HAP-1 (cell line): ENCODE measurements around the gene NDFIP1.
"Not testable (repeated sequence)": the region's sequence is repeated elsewhere in the genome, so short reads cannot be mapped to it uniquely, and the experiment has no call there.

Experiments used
- DNase-seq, 2 experiments: peaks; one replicate each; pipeline ENCODE4 v3.0.0-alpha.2; 2016 to 2020; ENCODE audit warnings: low spot score in 2 of 2
- H3K27me3 ChIP-seq: fragments of 250-450 bp; sonication (Bioruptor Pico); 2 replicates; pipeline ENCODE4 v1.5.1; 2020; ENCODE audit warnings: low read depth, mild to moderate bottlenecking, moderate library complexity
- H3K36me3 ChIP-seq: fragments of 250-450 bp; sonication (Bioruptor Pico); replicated peaks from 2 replicates; pipeline ENCODE4 v1.5.1; 2020; ENCODE audit warnings: mild to moderate bottlenecking
- H3K4me1 ChIP-seq: fragments of 250-450 bp; sonication (Bioruptor Pico); 2 replicates; pipeline ENCODE4 v1.5.1; 2020; ENCODE audit warnings: mild to moderate bottlenecking
- H3K4me3 ChIP-seq: fragments of 250-450 bp; sonication (Bioruptor Pico); 2 replicates; pipeline ENCODE4 v1.5.1; 2020; ENCODE audit warnings: mild to moderate bottlenecking, moderate library complexity
- H3K9me3 ChIP-seq: fragments of 250-450 bp; sonication (Bioruptor Pico); 2 replicates; pipeline ENCODE4 v1.5.1; 2020; ENCODE audit warnings: mild to moderate bottlenecking, moderate library complexity
- in situ Hi-C: fragments of 300-500 bp; cut with MboI; formaldehyde crosslinking; loops from 3 replicates; pipeline ENCODE4 v1.14.3; 2020; ENCODE audit warnings: low sequenced_read_pairs, inconsistent platforms, mixed read lengths

Gene NDFIP1

DNA sequence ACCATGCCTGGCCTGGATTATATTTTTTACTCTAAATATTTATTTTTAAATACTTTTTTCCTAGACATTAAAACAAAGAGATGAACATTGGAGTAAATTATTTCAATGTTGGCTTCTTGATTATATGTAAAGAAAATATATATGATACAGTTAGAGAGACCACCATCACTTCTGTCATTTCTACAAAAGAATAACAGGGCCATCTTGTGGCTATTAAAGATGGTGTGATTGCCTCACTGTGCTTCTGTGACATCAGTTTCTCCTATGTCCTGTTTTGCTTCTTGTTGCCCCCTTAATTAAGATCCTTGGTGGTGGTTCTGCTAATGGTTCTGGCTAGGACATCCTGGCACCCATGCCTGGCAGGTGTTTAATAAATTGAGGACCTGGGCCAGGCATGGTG is 32.9 kb downstream of the NDFIP1 start:
- no peaks in the 10 kb centered on the region for H3K27me3 ChIP-seq
- H3K36me3 ChIP-seq: peaks cover 26% of the 10 kb centered on the region
- H3K4me1 ChIP-seq: no peaks in the 10 kb centered on the region
- H3K9me3 ChIP-seq: no peaks in the 10 kb centered on the region
- no peak for DNase-seq
- in situ Hi-C loops: loop anchor here (5.0 to 25.0 kb wide), 2 partner anchors 134 to 454 kb away; partner anchors contain the start of gene ARAP3
- no peak overlapping the region for H3K4me3 ChIP-seq

DNA sequence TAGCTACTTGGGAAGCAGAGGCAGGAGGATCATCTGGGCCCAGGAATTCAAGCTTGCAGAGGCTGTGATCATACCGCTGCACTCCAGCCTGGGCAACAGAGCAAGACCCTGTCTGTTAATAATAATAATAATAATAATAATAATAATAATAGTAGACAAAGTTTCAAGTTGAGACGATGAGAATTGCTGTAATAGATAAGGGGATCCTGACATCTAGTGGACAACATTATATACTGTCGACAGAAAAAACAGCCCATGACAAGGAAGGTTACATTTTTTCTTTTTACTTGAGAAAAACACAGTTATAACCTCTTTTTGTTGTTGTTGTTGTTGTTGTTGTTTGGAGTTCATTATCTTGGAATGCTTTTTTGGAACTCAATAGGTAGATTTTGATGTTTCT is 35.3 kb downstream of the NDFIP1 start:
- peaks cover 35% of the 10 kb centered on the region for H3K36me3 ChIP-seq
- no peaks in the 10 kb centered on the region for H3K27me3 ChIP-seq
- in situ Hi-C loops: loop anchor here (5.0 to 25.0 kb wide), 2 partner anchors 137 to 457 kb away; partner anchors contain the start of gene ARAP3
- no peaks in the 10 kb centered on the region for H3K4me1 ChIP-seq
- peak in 1 of 2 experiments; percentile 28 for DNase-seq
- no peaks in the 10 kb centered on the region for H3K9me3 ChIP-seq
- no peak overlapping the region for H3K4me3 ChIP-seq

DNA sequence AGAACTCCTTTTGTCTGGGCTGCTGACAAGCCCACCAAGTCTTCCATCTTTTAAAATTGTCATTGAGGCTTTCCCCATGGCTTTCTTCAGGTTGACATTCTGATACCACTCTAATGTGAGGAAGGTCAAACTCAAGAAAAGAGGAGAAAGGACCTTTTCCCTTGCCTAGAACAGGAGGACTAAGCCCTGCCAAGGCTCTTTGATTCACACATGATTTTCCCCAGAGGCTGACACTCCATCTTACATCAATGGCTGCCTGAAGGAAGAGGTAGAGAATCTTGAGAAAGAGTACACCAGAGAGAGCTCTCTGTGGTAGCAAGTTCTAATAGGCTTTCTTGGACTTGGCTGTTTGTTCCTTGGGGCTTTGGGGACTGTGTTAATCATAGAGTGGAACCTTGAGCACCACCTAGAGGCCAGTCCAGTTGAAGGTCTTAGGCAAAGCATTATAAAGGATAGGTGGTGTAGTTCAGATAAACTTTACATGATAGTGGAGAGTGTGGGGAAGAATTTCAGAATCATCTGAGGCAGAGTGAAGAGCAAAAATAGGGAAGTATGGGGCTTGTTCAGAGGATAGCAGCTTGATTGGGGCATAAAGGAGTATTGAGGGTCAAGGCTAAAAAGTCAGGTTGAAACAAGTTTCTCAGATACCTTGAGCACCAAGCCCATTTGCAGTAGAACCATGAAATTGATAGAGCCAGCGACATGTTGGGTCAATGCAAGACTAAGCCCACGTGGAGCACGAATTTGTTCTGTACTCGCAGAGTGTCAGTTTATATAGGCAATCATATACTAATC is 36.7 kb downstream of the NDFIP1 start:
- H3K4me3 ChIP-seq: no peak overlapping the region
- no peaks in the 10 kb centered on the region for H3K9me3 ChIP-seq
- peaks cover 35% of the 10 kb centered on the region for H3K36me3 ChIP-seq
- H3K4me1 ChIP-seq: no peaks in the 10 kb centered on the region
- in situ Hi-C loops: loop anchor here (25.0 kb wide), 1 partner anchor 458 kb away; the partner anchor contains the start of gene ARAP3
- peak; percentile 49 to 75 for DNase-seq
- no peaks in the 10 kb centered on the region for H3K27me3 ChIP-seq

DNA sequence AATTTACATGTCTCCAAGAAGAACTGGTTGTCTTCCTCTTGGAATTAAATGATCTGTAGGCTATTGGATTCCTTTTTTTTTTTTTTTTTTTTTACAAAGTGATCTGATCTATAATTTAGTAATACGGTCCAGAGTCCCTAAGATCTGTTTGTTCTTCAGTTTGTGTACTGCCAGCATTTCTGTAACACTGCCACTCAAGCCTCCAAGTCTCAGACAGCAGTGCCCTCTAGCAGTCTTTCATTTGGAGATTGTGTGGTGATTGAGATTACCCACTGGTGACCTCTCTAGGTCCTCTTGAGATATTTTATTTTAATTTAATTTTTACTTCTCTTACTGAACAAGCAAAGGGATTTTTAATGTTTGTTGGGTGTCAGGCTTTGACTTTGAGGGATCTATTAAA is 40.8 kb downstream of the NDFIP1 start:
- in situ Hi-C loops: loop anchor here (25.0 kb wide), 1 partner anchor 462 kb away; the partner anchor contains the start of gene ARAP3
- Histone ChIP-seq H3K36me3 (peaks cover 39% of the 10 kb centered on the region), H3K4me1 (no peaks in the 10 kb centered on the region), H3K9me3 (no peaks in the 10 kb centered on the region), H3K27me3 (no peaks in the 10 kb centered on the region), H3K4me3 (no peak overlapping the region)
- DNase-seq: no peak

DNA sequence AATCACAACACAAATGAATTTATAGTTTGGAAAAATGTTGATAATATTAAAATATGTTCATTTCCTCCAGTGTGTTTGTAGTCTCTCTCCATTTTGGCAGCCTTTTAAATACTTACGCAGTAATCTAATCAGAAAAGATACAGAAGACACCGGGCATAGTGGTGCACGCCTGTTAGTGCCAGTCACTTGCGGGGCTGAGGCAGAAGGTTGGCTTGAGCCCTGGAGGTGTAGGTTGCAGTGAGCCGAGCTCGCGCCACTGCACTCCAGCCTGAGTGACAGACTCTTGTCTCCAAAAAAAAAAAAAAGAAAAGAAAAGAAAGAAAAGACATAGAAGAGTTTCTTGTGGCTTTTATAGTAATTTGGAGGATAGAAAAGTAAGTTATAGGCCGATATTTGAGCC is 41.9 kb downstream of the NDFIP1 start:
- H3K36me3 ChIP-seq: peaks cover 28% of the 10 kb centered on the region
- H3K27me3 ChIP-seq: no peaks in the 10 kb centered on the region
- H3K4me1 ChIP-seq: no peaks in the 10 kb centered on the region
- no peaks in the 10 kb centered on the region for H3K9me3 ChIP-seq
- H3K4me3 ChIP-seq: no peak overlapping the region
- DNase-seq: no peak
- in situ Hi-C loops: loop anchor here (25.0 kb wide), 2 partner anchors 412 to 737 kb away; no protein-coding TSS in a partner anchor

DNA sequence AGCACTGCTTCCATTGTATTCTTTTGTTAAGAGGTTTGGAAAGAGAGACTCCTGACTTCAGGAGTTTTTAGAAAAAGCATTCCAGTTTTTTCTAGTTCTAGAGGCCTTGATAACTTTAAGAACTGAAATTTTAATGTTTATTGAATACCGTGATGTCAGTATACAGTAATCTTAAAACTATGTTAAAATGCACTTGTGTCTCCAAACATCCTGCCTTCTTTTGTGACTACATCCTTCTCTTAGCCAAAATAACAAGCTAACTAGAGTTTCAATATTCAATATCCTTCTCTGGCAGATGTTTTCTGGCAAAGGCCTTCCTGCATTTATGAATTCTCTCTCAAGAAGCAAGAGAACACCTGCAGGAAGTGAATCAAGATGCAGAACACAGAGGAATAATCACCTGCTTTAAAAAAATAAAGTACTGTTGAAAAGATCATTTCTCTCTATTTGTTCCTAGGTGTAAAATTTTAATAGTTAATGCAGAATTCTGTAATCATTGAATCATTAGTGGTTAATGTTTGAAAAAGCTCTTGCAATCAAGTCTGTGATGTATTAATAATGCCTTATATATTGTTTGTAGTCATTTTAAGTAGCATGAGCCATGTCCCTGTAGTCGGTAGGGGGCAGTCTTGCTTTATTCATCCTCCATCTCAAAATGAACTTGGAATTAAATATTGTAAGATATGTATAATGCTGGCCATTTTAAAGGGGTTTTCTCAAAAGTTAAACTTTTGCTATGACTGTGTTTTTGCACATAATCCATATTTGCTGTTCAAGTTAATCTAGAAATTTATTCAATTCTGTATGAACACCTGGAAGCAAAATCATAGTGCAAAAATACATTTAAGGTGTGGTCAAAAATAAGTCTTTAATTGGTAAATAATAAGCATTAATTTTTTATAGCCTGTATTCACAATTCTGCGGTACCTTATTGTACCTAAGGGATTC is 43.1 kb downstream of the NDFIP1 start:
- Histone ChIP-seq H3K4me1 (no peaks in the 10 kb centered on the region), H3K36me3 (peaks cover 16% of the 10 kb centered on the region), H3K4me3 (no peak overlapping the region), H3K9me3 (no peaks in the 10 kb centered on the region), H3K27me3 (no peaks in the 10 kb centered on the region)
- peak; percentile 37 to 71 for DNase-seq
- in situ Hi-C loops: loop anchor here (25.0 kb wide), 2 partner anchors 411 to 736 kb away; no protein-coding TSS in a partner anchor

DNA sequence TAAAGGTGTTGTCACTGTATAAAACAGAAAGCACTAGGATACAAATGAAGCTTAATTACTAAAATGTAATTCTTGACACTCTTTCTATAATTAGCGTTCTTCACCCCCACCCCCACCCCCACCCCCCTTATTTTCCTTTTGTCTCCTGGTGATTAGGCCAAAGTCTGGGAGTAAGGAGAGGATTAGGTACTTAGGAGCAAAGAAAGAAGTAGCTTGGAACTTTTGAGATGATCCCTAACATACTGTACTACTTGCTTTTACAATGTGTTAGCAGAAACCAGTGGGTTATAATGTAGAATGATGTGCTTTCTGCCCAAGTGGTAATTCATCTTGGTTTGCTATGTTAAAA is 43.8 kb downstream of the NDFIP1 start:
- no peak for DNase-seq
- Histone ChIP-seq H3K4me1 (no peaks in the 10 kb centered on the region), H3K36me3 (peaks cover 9% of the 10 kb centered on the region), H3K27me3 (no peaks in the 10 kb centered on the region), H3K4me3 (no peak overlapping the region), H3K9me3 (no peaks in the 10 kb centered on the region)
- in situ Hi-C loops: loop anchor here (25.0 kb wide), 2 partner anchors 410 to 735 kb away; no protein-coding TSS in a partner anchor

DNA sequence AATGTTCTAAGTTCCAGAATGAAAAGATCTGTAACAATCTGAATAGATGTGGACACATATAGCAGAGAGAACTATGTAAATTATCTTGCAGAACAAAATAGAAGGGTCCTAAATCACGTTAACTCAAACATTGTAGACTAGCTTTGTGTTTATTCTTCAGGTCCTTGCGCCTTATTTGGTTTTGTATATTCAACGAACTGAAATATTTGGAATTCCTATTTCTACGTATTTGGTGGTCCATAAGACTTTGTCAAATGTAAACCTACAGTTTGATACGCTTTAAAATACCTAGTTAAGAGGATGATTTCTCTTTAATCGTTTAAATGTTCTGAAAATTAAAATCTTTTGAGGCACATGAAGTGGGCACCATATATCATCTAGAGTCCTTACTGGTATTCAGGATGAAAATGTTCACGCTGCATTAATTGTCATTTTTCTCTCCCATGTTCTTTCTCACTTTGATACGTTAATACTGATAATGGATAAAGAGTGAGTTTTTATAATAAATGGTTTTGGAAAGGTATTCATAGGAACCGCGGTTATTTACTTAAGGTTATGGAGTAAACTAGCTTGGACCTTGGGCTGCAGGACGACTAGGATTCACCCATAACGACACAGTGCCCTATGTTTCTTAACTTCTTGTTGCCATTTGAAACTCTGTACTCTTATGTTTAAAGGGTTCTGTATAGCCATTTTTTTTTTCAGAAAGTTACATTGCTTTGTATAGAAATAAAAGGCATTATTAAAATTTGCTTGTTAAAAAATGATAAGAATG is 45.3 kb downstream of the NDFIP1 start:
- Histone ChIP-seq H3K36me3 (peaks cover 4% of the 10 kb centered on the region; the same call in 1 of the 2 replicates), H3K4me3 (no peak overlapping the region), H3K9me3 (no peaks in the 10 kb centered on the region), H3K4me1 (no peaks in the 10 kb centered on the region), H3K27me3 (no peaks in the 10 kb centered on the region)
- in situ Hi-C loops: loop anchor here (25.0 kb wide), 2 partner anchors 408 to 733 kb away; no protein-coding TSS in a partner anchor
- DNase-seq: no peak

DNA sequence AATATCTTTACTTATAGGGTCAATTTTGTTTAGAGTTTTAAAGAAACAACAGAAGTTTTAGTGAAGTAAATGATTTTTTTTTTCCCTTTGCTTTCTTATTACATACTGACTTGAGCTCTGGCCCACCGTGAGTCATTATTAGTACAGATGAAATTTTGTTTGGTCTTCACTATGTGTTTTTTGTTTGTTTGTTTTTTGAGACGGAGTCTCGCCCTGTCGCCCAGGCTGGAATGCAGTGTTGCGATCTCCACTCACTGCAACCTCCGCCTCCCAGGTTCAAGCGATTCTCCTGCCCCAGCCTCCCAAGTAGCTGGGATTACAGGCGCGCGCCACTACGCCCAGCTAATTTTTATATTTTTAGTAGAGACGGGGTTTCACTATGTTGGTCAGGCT is 45.9 kb downstream of the NDFIP1 start:
- in situ Hi-C loops: loop anchor here (25.0 kb wide), 2 partner anchors 408 to 733 kb away; no protein-coding TSS in a partner anchor

DNA sequence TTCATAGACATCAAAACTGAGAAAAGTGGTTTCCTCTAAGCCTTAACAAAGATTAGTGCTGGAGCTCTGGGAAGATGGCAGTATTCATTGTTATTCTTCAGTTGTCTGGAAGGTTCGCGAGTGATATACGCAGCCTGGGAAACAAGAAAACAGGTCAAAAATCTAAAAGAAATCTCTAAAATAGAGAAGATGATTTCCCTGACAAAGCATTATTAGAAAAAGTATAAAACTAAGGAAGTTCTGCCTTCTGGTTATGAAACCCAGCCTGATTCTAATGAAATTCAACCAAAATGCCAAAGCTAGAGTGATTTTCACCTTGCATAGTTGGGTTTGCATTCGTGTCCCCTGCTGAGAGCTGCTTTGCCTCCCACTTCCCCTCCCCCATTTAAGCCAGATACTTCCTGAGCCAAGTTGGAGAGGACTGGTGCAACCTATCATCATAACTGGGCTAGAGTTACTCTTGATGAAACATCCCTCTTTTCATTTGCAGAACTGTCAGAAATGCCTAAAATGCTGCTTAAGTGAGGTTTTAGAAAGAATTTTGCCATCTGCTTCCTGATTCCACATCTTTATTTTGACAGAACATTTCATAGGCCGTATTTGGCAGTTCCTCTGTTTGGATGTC is 48.4 kb downstream of the NDFIP1 start:
- Histone ChIP-seq H3K36me3 (peaks cover 4% of the 10 kb centered on the region; the same call in 1 of the 2 replicates), H3K4me1 (no peaks in the 10 kb centered on the region), H3K27me3 (no peaks in the 10 kb centered on the region), H3K9me3 (no peaks in the 10 kb centered on the region; the same call in 1 of the 2 replicates), H3K4me3 (no peak overlapping the region)
- no peak for DNase-seq
- in situ Hi-C loops: loop anchor here (25.0 kb wide), 2 partner anchors 405 to 730 kb away; no protein-coding TSS in a partner anchor

More for the DNA sequence above, 45.9 kb downstream of the NDFIP1 start:
- H3K4me1 ChIP-seq, DNase-seq, H3K4me3 ChIP-seq, H3K9me3 ChIP-seq, H3K36me3 ChIP-seq, H3K27me3 ChIP-seq: not testable (repeated sequence)

DNA sequence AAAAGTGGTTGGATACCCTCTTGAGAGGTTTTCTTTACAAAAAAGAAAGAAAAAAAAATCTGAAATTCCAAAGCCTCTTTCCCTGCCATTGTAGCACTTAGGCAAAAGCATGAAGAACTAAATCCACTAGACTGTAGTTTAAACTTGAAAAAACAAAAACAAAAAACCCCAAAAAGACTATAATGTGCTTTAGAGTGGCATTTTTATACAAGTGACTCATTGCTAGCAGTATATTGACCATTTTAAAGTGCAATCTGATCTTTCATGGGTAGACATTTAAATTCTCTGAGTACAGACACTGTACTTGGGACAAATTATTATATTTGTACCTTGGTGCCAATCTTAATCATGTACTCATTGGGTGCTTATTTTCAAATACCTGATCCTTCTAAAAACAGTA is 50.8 kb downstream of the NDFIP1 start:
- no peaks in the 10 kb centered on the region; the same call in 1 of the 2 replicates for H3K9me3 ChIP-seq
- H3K4me1 ChIP-seq: no peaks in the 10 kb centered on the region
- no peak overlapping the region for H3K4me3 ChIP-seq
- no peaks in the 10 kb centered on the region for H3K27me3 ChIP-seq
- no peaks in the 10 kb centered on the region for H3K36me3 ChIP-seq
- DNase-seq: no peak
- in situ Hi-C loops: loop anchor here (25.0 kb wide), 2 partner anchors 403 to 728 kb away; no protein-coding TSS in a partner anchor

DNA sequence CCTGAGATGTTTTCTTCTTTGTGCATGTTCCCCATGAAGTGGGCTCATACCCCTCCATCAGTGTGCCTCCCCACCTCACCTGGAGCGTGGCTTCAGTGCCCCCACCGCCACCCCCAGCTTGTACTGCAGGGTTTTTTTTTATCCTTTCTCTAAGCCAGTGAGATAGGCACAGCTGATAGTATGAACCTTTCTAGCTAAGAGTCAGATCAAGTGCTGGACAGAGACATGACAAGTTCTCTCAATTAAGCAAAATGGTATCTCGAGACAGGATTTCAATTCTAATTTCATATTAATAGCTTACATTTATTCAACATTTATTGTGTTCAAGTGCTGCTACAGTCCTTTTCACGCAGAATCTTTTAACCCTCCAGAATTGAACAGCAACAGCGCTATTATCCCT is 55.7 kb downstream of the NDFIP1 start:
- in situ Hi-C loops: loop anchor here (25.0 kb wide), 2 partner anchors 398 to 723 kb away; no protein-coding TSS in a partner anchor
- DNase-seq: no peak
- no peaks in the 10 kb centered on the region for H3K4me1 ChIP-seq
- no peaks in the 10 kb centered on the region; the same call in 1 of the 2 replicates for H3K9me3 ChIP-seq
- H3K4me3 ChIP-seq: no peak overlapping the region
- no peaks in the 10 kb centered on the region for H3K27me3 ChIP-seq
- H3K36me3 ChIP-seq: no peaks in the 10 kb centered on the region
